Trophoblast cell (in vitro differentiated cells and primary cell): ENCODE measurements around the gene ZNF408.
A peak's percentile ranks its signal among the peaks of the same experiment; 100 is the strongest.
"Not testable (repeated sequence)": the region's sequence is repeated elsewhere in the genome, so short reads cannot be mapped to it uniquely, and the experiment has no call there.

Experiments used
- DNase-seq, 2 donors: peaks; one replicate each; pipeline ENCODE4 v3.0.0-alpha.2; 2016
- H2AFZ ChIP-seq: 2 replicates; pipeline ENCODE4 v1.6.1; 2013; ENCODE audit warnings: low read length, moderate library complexity, mild to moderate bottlenecking; ENCODE audit not compliant: insufficient read depth, poor library complexity
- H2AK5ac ChIP-seq: 2 replicates; pipeline ENCODE4 v1.6.1; 2013; ENCODE audit warnings: mild to moderate bottlenecking, low read length
- H2BK120ac ChIP-seq: 2 replicates; pipeline ENCODE4 v1.6.1; 2013; ENCODE audit warnings: low read length, mild to moderate bottlenecking, moderate library complexity; ENCODE audit not compliant: insufficient read depth, poor library complexity
- H2BK12ac ChIP-seq: 2 replicates; pipeline ENCODE4 v1.6.1; 2013; ENCODE audit warnings: mild to moderate bottlenecking, low read length, moderate library complexity
- H2BK5ac ChIP-seq: 2 replicates; pipeline ENCODE4 v1.6.1; 2013; ENCODE audit warnings: low read length, low read depth, moderate library complexity, mild to moderate bottlenecking; ENCODE audit not compliant: poor library complexity
- H3K14ac ChIP-seq: 2 replicates; pipeline ENCODE4 v1.6.1; 2013; ENCODE audit warnings: mild to moderate bottlenecking, low read length
- H3K18ac ChIP-seq: 2 replicates; pipeline ENCODE4 v1.6.1; 2013; ENCODE audit warnings: mild to moderate bottlenecking, low read length
- H3K23ac ChIP-seq: 2 replicates; pipeline ENCODE4 v1.6.1; 2013; ENCODE audit warnings: low read length
- H3K27ac ChIP-seq: 2 replicates; pipeline ENCODE4 v1.5.1; 2013; ENCODE audit warnings: low read depth, mild to moderate bottlenecking, inconsistent platforms, low read length, moderate library complexity
- H3K27me3 ChIP-seq: 2 replicates; pipeline ENCODE4 v1.6.1; 2013; ENCODE audit warnings: inconsistent platforms, mild to moderate bottlenecking, low read length, moderate library complexity; ENCODE audit not compliant: insufficient read depth
- H3K36me3 ChIP-seq, 2 experiments: 1 replicate in 1 of 2; 2 replicates in 1 of 2; pipeline ENCODE4 v1.6.1; 2013; ENCODE audit warnings: low read length in 2 of 2, mild to moderate bottlenecking in 2 of 2, moderate library complexity in 1 of 2; ENCODE audit not compliant: insufficient read depth in 2 of 2, control insufficient read depth in 1 of 2
- H3K4ac ChIP-seq: 2 replicates; pipeline ENCODE4 v1.6.1; 2013; ENCODE audit warnings: low read depth, mild to moderate bottlenecking, low read length, moderate library complexity
- H3K4me1 ChIP-seq, 2 experiments: 1 replicate in 1 of 2; 2 replicates in 1 of 2; pipeline ENCODE4 v1.6.1; 2013; ENCODE audit warnings: low read length in 2 of 2, mild to moderate bottlenecking in 2 of 2, moderate library complexity in 1 of 2; ENCODE audit not compliant: insufficient read depth in 2 of 2, control insufficient read depth in 1 of 2
- H3K4me2 ChIP-seq: 2 replicates; pipeline ENCODE4 v1.6.1; 2013; ENCODE audit warnings: inconsistent platforms, mild to moderate bottlenecking, low read length, moderate library complexity
- H3K4me3 ChIP-seq: 2 replicates; pipeline ENCODE4 v1.5.1; 2013; ENCODE audit warnings: mild to moderate bottlenecking, low read depth, low read length, inconsistent platforms
- H3K79me1 ChIP-seq: one replicate; pipeline ENCODE4 v1.6.1; 2013; ENCODE audit warnings: low read length
- H3K79me2 ChIP-seq: 2 replicates; pipeline ENCODE4 v1.6.1; 2013; ENCODE audit warnings: low read length, mild to moderate bottlenecking; ENCODE audit not compliant: control insufficient read depth, insufficient read depth, poor library complexity
- H3K9ac ChIP-seq: 2 replicates; pipeline ENCODE4 v1.6.1; 2013; ENCODE audit warnings: mild to moderate bottlenecking, low read length
- H3K9me3 ChIP-seq: 2 replicates; pipeline ENCODE4 v1.6.1; 2013; ENCODE audit warnings: low read depth, mild to moderate bottlenecking, control low read depth, inconsistent platforms, low read length; ENCODE audit not compliant: insufficient read depth
- H4K12ac ChIP-seq: 2 replicates; pipeline ENCODE4 v1.6.1; 2013; ENCODE audit warnings: low read depth, mild to moderate bottlenecking, low read length, moderate library complexity
- H4K8ac ChIP-seq: 2 replicates; pipeline ENCODE4 v1.6.1; 2013; ENCODE audit warnings: low read depth, mild to moderate bottlenecking, low read length, moderate library complexity
- H4K91ac ChIP-seq: one replicate; pipeline ENCODE4 v1.6.1; 2013; ENCODE audit warnings: low read depth, mild to moderate bottlenecking, low read length, moderate library complexity
- WGBS: extraction: QIAGEN DNeasy Blood & Tissue Kit; methylation state at CpG from one replicate; pipeline ENCODE4 v1.1.7; 2013; ENCODE audit warnings: missing lambda C conversion rate; ENCODE audit not compliant: insufficient read length, insufficient coverage; ENCODE audit errors: extremely low coverage; 5-methylcytosine and 5-hydroxymethylcytosine counted together

Gene ZNF408

DNA sequence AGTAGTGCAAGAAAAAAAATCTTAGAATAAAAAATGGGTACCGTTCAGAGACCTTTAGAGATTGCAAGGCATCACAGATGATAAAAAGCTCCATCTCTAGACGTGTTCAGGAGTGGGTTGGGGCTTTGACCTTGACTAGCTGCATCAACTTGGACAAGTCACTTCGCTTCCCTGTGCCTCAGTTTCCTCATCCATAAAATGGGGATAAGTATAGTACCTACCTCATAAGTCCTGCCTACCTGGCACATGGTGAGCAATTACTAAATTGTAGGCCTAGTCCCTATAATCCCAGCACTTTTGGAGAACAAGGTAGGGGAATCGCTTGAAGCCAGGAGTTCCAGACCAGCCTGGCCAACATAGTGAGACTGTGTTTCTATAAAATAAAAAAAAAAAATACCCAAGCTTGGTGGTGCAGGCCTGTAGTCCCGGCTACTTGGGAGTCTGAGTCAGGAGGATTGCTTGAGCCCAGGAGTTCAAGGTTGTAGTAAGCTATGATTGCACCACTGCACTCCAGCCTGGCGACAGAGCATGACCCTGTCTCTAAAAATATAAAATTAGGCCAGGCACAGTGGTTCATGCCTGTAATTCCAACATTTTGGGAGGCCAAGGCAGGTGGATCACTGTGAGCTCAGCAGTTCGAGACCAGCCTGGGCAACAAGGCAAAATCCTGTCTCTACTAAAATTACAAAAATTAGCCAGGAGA is 12.2 kb downstream of the ZNF408 start:
- Histone ChIP-seq H3K36me3 (no peaks in the 10 kb centered on the region), H3K4me1 (peaks cover under 1 to 2% of the 10 kb centered on the region in 2 experiments), H3K27ac (no peak overlapping the region), H2AK5ac (no peak overlapping the region), H4K12ac (no peak overlapping the region), H3K79me1 (no peaks in the 10 kb centered on the region), H3K79me2 (no peaks in the 10 kb centered on the region), H3K18ac (no peak overlapping the region), H2BK120ac (no peak overlapping the region), H3K4me3 (no peak overlapping the region), H3K9ac (no peak overlapping the region), H3K9me3 (no peaks in the 10 kb centered on the region), H3K4me2 (no peak overlapping the region), H3K14ac (no peak overlapping the region), H3K4ac (no peak overlapping the region), H3K23ac (no peak overlapping the region), H4K91ac (no peak overlapping the region), H2AFZ (no peak overlapping the region), H2BK12ac (no peak overlapping the region), H3K27me3 (no peaks in the 10 kb centered on the region), H4K8ac (no peak overlapping the region), H2BK5ac (no peak overlapping the region)
- WGBS: no CpG with 5 or more reads among the region's 7 CpGs
- no peak for DNase-seq

DNA sequence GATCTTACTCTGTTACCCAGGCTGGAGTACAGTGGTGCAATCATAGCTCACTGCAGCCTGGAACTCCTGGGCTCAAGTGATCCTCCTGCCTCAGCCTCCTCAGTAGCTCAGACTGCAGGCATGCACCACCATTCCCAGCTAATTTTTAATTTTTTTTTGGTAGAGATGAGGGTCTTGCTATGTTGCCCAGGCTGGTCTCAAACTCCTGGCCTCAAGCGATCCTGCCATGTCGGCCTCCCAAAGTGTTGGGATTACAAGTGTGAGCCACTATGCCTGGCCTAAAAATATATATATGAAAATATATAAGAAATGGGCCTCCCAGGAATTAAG is 17.0 kb downstream of the ZNF408 start:
- not testable (repeated sequence) for H4K8ac ChIP-seq, H2AFZ ChIP-seq, H2BK120ac ChIP-seq, H2BK12ac ChIP-seq, H3K4me1 ChIP-seq, H3K4me3 ChIP-seq, H3K9me3 ChIP-seq, DNase-seq, H3K23ac ChIP-seq, H3K36me3 ChIP-seq, H2AK5ac ChIP-seq, H3K9ac ChIP-seq, H3K4ac ChIP-seq, H3K79me1 ChIP-seq, H4K91ac ChIP-seq, H3K14ac ChIP-seq, H3K79me2 ChIP-seq, H3K27me3 ChIP-seq, H3K4me2 ChIP-seq, H2BK5ac ChIP-seq, H4K12ac ChIP-seq, H3K18ac ChIP-seq, H3K27ac ChIP-seq
- WGBS: no CpG with 5 or more reads among the region's 2 CpGs

DNA sequence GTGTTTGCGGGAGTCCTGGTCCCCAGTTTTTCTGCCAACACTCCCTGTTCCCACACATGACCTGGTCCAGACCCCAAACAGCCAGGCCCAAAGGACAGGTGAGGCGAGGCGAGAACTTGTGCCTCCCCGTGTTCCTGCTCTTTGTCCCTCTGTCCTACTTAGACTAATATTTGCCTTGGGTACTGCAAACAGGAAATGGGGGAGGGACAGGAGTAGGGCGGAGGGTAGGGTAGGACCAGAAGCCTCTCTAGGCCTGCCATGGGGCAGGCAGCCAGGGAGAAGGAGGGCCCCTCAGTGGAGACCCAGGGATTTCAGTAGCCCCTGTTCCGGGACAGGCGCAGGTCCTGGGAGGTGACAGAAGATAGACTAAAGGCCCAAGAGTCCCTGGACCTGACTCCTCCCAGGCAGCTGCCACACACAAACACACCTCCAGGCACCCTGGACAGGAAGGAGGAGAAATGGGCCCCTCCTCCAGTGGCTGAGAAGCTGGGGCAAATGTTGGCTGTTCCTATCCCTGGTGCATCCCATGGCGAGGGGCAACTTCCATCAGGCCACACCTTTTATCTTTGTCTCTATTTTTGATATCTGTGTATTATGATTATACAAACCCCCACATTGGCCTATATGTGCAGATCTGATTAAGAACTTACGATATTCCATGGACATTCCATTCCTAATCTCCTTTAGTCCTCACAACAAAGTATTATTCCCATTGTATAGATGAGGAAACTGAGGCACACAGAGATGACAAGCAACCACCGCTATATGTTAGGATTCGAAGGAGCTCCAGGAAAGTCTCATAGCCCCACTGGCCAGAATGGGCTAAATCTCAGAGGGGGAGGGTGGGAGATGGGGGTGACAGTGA is 17.6 kb downstream of the ZNF408 start:
- H4K8ac ChIP-seq: peak overlapping the region; percentile 27
- no peaks in the 10 kb centered on the region for H3K79me2 ChIP-seq
- DNase-seq: peak in 1 of 2 donors; percentile 21
- no peak overlapping the region for H3K27ac ChIP-seq
- WGBS: no CpG with 5 or more reads among the region's 11 CpGs
- no peak overlapping the region for H2BK5ac ChIP-seq
- H3K36me3 ChIP-seq: no peaks in the 10 kb centered on the region
- no peak overlapping the region for H2BK120ac ChIP-seq
- no peak overlapping the region for H3K4me3 ChIP-seq
- H3K4ac ChIP-seq: no peak overlapping the region
- H3K14ac ChIP-seq: no peak overlapping the region
- peak overlapping the region; percentile 19 for H2AFZ ChIP-seq
- H4K91ac ChIP-seq: peak overlapping the region; percentile 6
- H3K79me1 ChIP-seq: no peaks in the 10 kb centered on the region
- no peak overlapping the region for H3K23ac ChIP-seq
- peaks cover 6 to 7% of the 10 kb centered on the region in 2 experiments for H3K4me1 ChIP-seq
- no peak overlapping the region for H2AK5ac ChIP-seq
- H3K18ac ChIP-seq: no peak overlapping the region
- no peak overlapping the region for H4K12ac ChIP-seq
- H2BK12ac ChIP-seq: no peak overlapping the region
- no peaks in the 10 kb centered on the region for H3K27me3 ChIP-seq
- H3K4me2 ChIP-seq: no peak overlapping the region
- no peak overlapping the region for H3K9ac ChIP-seq
- H3K9me3 ChIP-seq: no peaks in the 10 kb centered on the region

DNA sequence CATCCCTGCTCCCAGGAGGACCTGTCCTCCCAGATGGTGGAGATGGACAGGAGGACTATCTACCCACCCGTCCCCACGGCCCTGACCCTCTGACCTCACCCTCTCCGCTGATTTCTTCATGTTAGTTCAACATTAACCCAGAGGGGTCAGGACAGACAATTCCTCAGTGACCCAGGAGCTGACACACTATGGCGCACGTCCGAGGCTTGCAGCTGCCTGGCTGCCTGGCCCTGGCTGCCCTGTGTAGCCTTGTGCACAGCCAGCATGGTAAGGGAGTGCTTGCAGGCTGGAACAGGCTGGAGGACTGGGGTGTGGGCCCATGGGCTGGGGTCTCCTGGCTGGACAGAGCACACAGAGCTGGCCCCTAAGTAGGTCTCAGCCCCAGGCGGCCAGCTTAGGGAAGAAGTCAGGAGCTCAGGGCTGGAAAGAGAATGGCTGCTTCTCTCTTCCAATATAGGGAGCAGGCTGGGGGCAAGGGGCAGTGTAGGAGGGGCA is 18.3 kb downstream of the ZNF408 start, which contains the start of gene F2:
TSS of gene F2 (plus strand) at position 166 of the 495 bp plus-strand sequence. CDS start at position 189, 23 bp downstream.
- Histone ChIP-seq H3K27me3 (no peaks in the 10 kb centered on the region), H3K9ac (no peak within 1 kb of the TSS), H3K4ac (no peak within 1 kb of the TSS), H3K4me1 (peaks cover 8 to 10% of the 10 kb centered on the region in 2 experiments), H2BK120ac (no peak within 1 kb of the TSS), H3K79me2 (no peaks in the 10 kb centered on the region), H3K36me3 (no peaks in the 10 kb centered on the region), H4K8ac (peak within 1 kb of the TSS; percentile 27), H3K27ac (no peak within 1 kb of the TSS), H3K79me1 (no peaks in the 10 kb centered on the region), H3K18ac (no peak within 1 kb of the TSS), H3K14ac (no peak within 1 kb of the TSS), H3K4me2 (no peak within 1 kb of the TSS), H3K4me3 (no peak within 1 kb of the TSS), H4K12ac (no peak within 1 kb of the TSS), H2AFZ (peak within 1 kb of the TSS; percentile 19), H4K91ac (peak within 1 kb of the TSS; percentile 6), H3K23ac (no peak within 1 kb of the TSS), H2BK12ac (no peak within 1 kb of the TSS), H3K9me3 (no peaks in the 10 kb centered on the region), H2BK5ac (no peak within 1 kb of the TSS), H2AK5ac (no peak within 1 kb of the TSS)
- no peak for DNase-seq
- WGBS: no CpG with 5 or more reads among the region's 7 CpGs
